COLO829 (cell line): ENCODE measurements around the gene PIGW.
A peak's percentile ranks its signal among the peaks of the same experiment; 100 is the strongest.

Experiments
- DNase-seq: peaks from one replicate; pipeline ENCODE4 v3.0.0; 2012; ENCODE audit warnings: low spot score

PIGW gene

DNA sequence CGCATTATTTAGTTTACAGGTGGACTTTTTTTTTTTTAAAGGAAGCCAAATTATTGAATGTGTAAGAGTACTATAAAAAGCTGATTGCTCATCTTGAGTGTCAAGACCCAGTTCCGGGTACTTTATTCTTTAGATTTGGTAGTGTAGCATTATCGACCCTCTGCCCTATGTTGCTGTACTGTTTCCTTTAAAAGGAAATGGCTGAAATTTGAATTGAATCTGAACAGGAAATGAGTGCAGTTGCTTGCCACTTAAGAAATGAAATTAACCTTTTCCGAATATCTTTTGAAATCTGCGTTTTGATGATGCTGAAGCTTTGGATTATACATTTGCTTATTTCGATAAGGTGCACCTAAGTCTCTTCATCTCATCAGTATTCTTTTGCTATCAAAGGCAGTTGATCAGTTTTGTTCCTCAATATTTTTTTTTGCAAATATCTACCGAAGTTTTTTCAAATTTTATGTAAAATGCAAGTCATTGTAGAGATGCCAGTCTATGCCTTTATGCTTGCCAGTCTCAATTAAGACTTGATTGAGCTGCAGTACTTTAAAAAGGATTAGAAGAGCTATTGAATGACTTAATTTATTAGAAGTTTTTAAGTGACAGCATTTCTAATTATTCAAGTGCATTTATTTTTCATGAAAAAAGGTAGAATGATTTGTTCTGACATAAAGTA, 11.8 kb downstream of the PIGW start:
- no peak for DNase-seq

- no peak for DNase-seq
These were observed 13.0 kb downstream of the PIGW start for GRCh38 chr17:36547776-36548175.

GRCh38 chr17:36550491-36551417, 16.0 kb downstream of the PIGW start:
- no peak for DNase-seq

GRCh38 chr17:36553459-36553858, 18.7 kb downstream of the PIGW start:
- no peak for DNase-seq

DNA sequence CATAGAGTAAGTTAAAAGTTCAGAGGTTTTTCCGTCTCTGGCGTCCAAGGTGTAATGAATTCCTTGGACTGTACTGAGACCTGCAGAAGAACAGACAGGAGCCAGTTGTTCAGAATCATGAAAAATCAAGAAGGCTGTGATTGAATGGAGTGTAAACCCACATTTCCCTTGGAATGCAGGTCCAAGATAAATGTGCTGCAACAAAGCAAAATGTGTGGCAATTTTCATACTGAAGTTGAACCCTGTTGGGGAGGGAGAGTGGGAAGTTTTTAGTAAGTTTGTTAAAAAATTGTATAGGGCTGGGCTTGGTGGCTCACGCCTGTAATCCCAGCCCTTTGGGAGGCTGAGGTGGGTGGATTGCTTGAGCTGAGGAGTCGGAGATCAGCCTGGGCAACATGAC, 31.3 kb downstream of the PIGW start:
- no peak for DNase-seq

DNA sequence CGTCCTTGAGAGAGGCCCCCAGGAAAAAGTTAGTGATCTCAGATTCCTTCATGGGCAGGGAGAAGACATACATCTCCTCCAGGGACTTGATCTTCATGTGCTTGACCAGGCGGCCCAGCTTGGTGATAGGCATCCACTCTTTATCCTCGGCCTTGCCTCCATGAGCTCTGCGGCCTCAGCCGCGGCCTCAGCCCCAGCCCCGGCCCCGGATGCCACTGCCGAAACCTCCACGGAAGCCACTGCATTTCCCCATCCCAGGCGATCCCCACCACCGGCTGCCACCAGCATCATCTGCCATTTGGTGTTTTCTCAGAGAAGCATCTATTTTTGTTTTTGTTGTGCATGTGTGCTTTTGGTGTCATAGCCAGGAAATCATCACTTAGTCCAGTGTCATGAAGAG, 40.2 kb downstream of the PIGW start:
- DNase-seq, result no peak

- DNase-seq, result no peak
These were observed 42.0 kb downstream of the PIGW start for GRCh38 chr17:36576793-36577192.

DNA sequence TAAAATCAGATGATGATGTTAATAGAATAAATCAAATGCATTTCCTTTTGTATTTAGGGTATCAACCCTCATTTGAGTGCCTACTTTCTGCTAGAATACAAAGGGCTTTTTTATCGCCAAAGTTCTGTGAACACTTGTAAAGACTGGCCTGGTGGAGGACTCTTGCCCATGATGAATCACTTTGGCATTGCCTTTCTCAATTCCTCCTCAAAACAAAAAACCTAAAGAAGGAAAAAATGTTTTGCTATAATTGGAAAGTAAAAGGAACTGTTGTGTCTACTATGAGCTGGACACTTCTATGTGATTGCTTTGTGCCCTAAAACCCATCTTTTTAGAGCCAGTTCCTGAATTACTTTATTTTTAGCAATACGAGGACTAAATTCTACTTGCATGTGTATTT, 43.9 kb downstream of the PIGW start:
- DNase-seq, result peak; percentile 91

DNA sequence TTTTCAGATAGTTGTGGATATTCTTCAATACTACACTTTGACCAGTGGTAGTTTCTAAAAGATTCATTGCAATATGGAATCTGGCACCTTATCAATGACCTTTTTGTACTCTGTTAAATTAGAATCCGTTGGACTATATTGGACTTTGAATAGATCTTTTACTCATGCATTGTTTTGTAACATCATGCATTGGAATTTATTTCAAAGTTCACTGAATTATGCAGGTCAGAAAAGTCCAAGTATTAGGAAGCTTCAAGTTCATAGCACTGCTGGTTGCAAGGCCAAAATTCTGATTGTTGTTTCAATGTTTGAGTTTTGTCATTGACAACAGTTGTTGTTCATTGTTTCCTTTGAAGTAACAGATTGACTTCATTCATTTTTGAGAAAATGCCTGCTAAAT, 49.0 kb downstream of the PIGW start:
- DNase-seq, result no peak

DNA sequence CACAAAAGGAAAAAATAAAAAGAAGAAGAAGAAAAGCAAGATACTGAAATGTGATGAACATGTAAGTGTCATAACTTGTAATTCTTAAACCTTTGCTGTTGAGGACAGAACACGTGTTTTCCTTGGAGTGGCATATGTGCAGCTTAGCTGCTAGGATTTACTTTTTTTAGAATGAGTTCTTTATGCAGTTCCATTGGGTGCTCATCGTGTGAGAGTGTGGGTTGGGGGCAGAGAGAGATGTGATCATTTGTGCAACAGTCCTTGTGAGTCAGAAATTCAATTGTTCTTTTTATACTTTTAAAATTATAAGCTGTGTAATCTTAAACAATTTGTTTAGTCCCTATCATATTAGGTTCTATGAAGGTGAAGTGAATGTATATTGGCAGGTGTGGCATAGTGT, 51.4 kb downstream of the PIGW start:
- no peak for DNase-seq
